ENCODE measurements around the gene IMMP2L. TPM values are rescaled to one million over a fixed set of nuclear protein-coding genes. Genes with fewer than 3 reads are reported as not detected.
A peak's percentile ranks its signal among the peaks of the same experiment; 100 is the strongest.

Gene IMMP2L
- total and polyA plus RNA-seq, 2 donors (not counting 3 experiments of a cell fraction or from before 2014, with no cell fraction given): 9.9 to 11.8 TPM

DNA sequence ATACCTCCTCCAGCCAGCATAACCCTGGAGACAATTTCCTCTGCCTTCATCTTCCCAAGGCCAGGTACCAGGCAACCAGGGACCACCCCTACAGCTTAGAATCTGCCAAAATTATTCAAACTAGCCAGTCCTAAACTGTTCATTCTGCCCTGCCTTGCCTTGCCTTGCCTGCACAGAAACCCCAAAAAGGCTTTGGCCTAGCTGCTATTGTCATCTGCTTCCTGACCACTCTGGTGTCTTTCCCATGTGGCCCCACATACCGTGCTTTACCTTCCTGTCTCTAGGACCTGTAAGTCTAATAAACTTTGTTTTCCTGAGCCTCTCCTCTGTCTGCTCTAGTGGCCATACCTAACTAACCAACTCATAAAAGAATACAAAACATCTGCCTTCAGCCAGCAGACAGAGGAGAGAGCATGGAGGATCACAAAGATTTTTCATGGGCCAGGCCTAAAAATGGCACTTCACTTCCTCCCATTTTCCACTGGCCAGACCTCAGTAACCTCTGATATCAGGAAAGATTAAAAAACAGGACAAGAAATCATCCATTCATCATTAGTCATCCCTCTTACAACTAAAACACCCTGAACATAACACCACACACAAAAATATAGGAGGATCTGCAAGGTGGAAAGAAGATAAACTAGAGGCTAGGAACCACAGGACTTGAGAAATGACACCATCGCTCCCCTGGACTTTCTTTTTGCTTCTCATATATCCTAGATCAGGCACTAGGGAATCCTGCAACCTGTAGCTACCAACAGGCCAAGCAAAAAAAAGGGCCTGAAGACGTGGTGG lies 51.5 kb downstream of the IMMP2L start:
- Histone ChIP-seq H3K9me3 (replicated peaks; ENCODE audit: control insufficient read depth, insufficient read depth, low read length) (no peaks in the 10 kb centered on the region), H3K4me1 (ENCODE audit: control insufficient read depth, extremely low read depth, insufficient read depth, low read length) (peaks cover 4% of the 10 kb centered on the region), H3K4me2 (ENCODE audit: insufficient read depth, low read length) (no peak overlapping the region), H3K79me2 (ENCODE audit: control insufficient read depth, insufficient read depth, low read length) (no peaks in the 10 kb centered on the region), H3K36me3 (ENCODE audit: control insufficient read depth in 2 of 2, extremely low read depth in 1 of 2, insufficient read depth in 2 of 2, low read length in 2 of 2) (no peaks in the 10 kb centered on the region), H3K9ac (replicated peaks; ENCODE audit: extremely low read depth, insufficient read depth, low read length) (no peak overlapping the region), H2AFZ (ENCODE audit: low read depth, low read length) (no peak overlapping the region), H4K20me1 (replicated peaks; ENCODE audit: control insufficient read depth, extremely low read depth, insufficient read depth, low read length) (no peaks in the 10 kb centered on the region), H3K4me3 (replicated peaks in 1 of 3; ENCODE audit: insufficient read depth in 1 of 3, low read depth in 1 of 3, low read length in 3 of 3) (no peak overlapping the region), H3K27me3 (ENCODE audit: control insufficient read depth in 2 of 2, insufficient read depth in 2 of 2, low read length in 2 of 2) (no peaks in the 10 kb centered on the region), H3K9me1 (replicated peaks; ENCODE audit: control insufficient read depth, extremely low read depth, insufficient read depth, low read length) (no peaks in the 10 kb centered on the region), H3K27ac (ENCODE audit: insufficient read depth, low read depth, low read length) (no peak overlapping the region)
- POLR2A ChIA-PET: no interaction called here
- DNase-seq (ENCODE audit: low read depth, low spot score) (no peak), FAIRE-seq (no peak)
- dilution Hi-C loops (cut with MboI; ENCODE audit: extremely low pct_ligation_motif_present, low sequenced_read_pairs): no loop called here
- TF ChIP-seq MYC (IDR thresholded peaks at IDR 0.05; ENCODE audit: low read depth, low read length) (no peak), FOS (IDR thresholded peaks at IDR 0.05; ENCODE audit: borderline replicate concordance, insufficient read depth, low read length) (peak; percentile 16), GATA2 (IDR thresholded peaks at IDR 0.05; ENCODE audit: insufficient read depth, insufficient read length, low read depth, low read length) (peak; percentile 34)
- no TSS peak for BruUV-seq (replicated peaks)
- CTCF ChIA-PET: interaction anchor here (1.5 kb wide), 1 partner anchor 26 kb away, joined by 3 read pairs; no protein-coding TSS in a partner anchor
- intact Hi-C loops (cut with micrococcal nuclease): no loop called here

GRCh38 chr7:111510062-111510461 lies 52.2 kb downstream of the IMMP2L start:
- H3K4me1 ChIP-seq (ENCODE audit: control insufficient read depth, extremely low read depth, insufficient read depth, low read length): peaks cover 4% of the 10 kb centered on the region
- H2AFZ ChIP-seq (ENCODE audit: low read depth, low read length): no peak overlapping the region
- H3K27me3 ChIP-seq (ENCODE audit: control insufficient read depth in 2 of 2, insufficient read depth in 2 of 2, low read length in 2 of 2): no peaks in the 10 kb centered on the region
- H4K20me1 ChIP-seq (replicated peaks; ENCODE audit: control insufficient read depth, extremely low read depth, insufficient read depth, low read length): no peaks in the 10 kb centered on the region
- no peak overlapping the region for H3K9ac ChIP-seq (replicated peaks; ENCODE audit: extremely low read depth, insufficient read depth, low read length)
- POLR2A ChIA-PET: no interaction called here
- no TSS peak for BruUV-seq (replicated peaks)
- no peak overlapping the region for H3K4me3 ChIP-seq (replicated peaks in 1 of 3; ENCODE audit: insufficient read depth in 1 of 3, low read depth in 1 of 3, low read length in 3 of 3)
- DNase-seq (ENCODE audit: low read depth, low spot score): no peak
- H3K36me3 ChIP-seq (ENCODE audit: control insufficient read depth in 2 of 2, extremely low read depth in 1 of 2, insufficient read depth in 2 of 2, low read length in 2 of 2): no peaks in the 10 kb centered on the region
- intact Hi-C loops (cut with micrococcal nuclease) (no loop called here), dilution Hi-C loops (cut with MboI; ENCODE audit: extremely low pct_ligation_motif_present, low sequenced_read_pairs) (no loop called here)
- H3K27ac ChIP-seq (ENCODE audit: insufficient read depth, low read depth, low read length): no peak overlapping the region
- no peak overlapping the region for H3K4me2 ChIP-seq (ENCODE audit: insufficient read depth, low read length)
- no peaks in the 10 kb centered on the region for H3K9me1 ChIP-seq (replicated peaks; ENCODE audit: control insufficient read depth, extremely low read depth, insufficient read depth, low read length)
- CTCF ChIA-PET: interaction anchor here (1.5 kb wide), 1 partner anchor 27 kb away, joined by 3 read pairs; no protein-coding TSS in a partner anchor
- no peak for FAIRE-seq
- H3K9me3 ChIP-seq (replicated peaks; ENCODE audit: control insufficient read depth, insufficient read depth, low read length): no peaks in the 10 kb centered on the region
- TF ChIP-seq GATA2 (IDR thresholded peaks at IDR 0.05; ENCODE audit: insufficient read depth, insufficient read length, low read depth, low read length): no peak
- H3K79me2 ChIP-seq (ENCODE audit: control insufficient read depth, insufficient read depth, low read length): no peaks in the 10 kb centered on the region
